Ovary (tissue), 9 donors: ENCODE data around the gene SLC44A4. TPM values are rescaled to one million over a fixed set of nuclear protein-coding genes. Genes with fewer than 3 reads are reported as not detected.

Source experiments
- DNase-seq, 5 donors: peaks; one replicate each; pipeline ENCODE4 v3.0.0-alpha.2; 2019 to 2020
- H3K27ac ChIP-seq, 2 donors: fragments of 200-600 bp; one replicate each; pipeline versions ENCODE4 v1.5.1 to v1.8.0; 2019 to 2022
- H3K27me3 ChIP-seq: fragments of 200-600 bp; one replicate; pipeline ENCODE4 v1.8.0; 2022
- H3K36me3 ChIP-seq: fragments of 200-600 bp; sonication (generic); one replicate; pipeline ENCODE4 v1.5.1; 2019
- H3K4me1 ChIP-seq: one replicate; pipeline ENCODE4 v1.8.1; 2013; ENCODE audit warnings: mild to moderate bottlenecking, moderate library complexity; ENCODE audit not compliant: insufficient read depth
- H3K4me3 ChIP-seq: fragments of 200-600 bp; sonication (generic); one replicate; pipeline ENCODE4 v1.5.1; 2017
- H3K9me3 ChIP-seq, 2 donors: fragments of 200-600 bp in 1 of 2; sonication (generic) in 1 of 2; one replicate each; pipeline versions ENCODE4 v1.5.1 to v1.8.1; 2013 to 2019; ENCODE audit warnings: mild to moderate bottlenecking in 1 of 2, moderate library complexity in 1 of 2
- EP300 ChIP-seq: sonication (generic); formaldehyde crosslinking; IDR thresholded peaks from one replicate; pipeline ENCODE4 v1.6.1; 2017; ENCODE audit warnings: antibody characterized with exemption
- POLR2A ChIP-seq: fragments of 450-650 bp; IDR thresholded peaks from one replicate; pipeline ENCODE4 v1.6.1; 2017; ENCODE audit warnings: antibody characterized with exemption, mild to moderate bottlenecking, moderate library complexity
- WGBS, 3 donors: extraction: QIAGEN DNeasy Blood & Tissue Kit in 1 of 3; methylation state at CpG; one replicate each; pipeline versions ENCODE4 v1.1.5 to v1.1.7; 2013 to 2017; 5-methylcytosine and 5-hydroxymethylcytosine counted together
- intact Hi-C, 4 donors: fragments of 100-400 bp; cut with DNase I; formaldehyde crosslinking; loops; one replicate each; pipeline versions ENCODE4 v1.11.0 to v1.15.1; 2022 to 2023
- polyA plus RNA-seq, 2 donors: library from polyadenylated mRNA; stranded (reverse); fragments of 200-250 nt in 1 of 2; fragments of 350-450 nt in 1 of 2; fragmentation: Illumina TruSeq in 1 of 2; extraction: RNeasy Lipid Tissue Mini Kit (QIAGEN cat#74804) in 1 of 2; gene quantifications; one replicate each; pipeline ENCODE4 v1.2.3, GENCODE V29; 2013 to 2014
- total RNA-seq, 7 donors: library from RNA; depleted of rRNA in 2 of 7; stranded (reverse); fragments of >200 nt in 2 of 7; fragmentation: NEBNext Ultra II Directional in 3 of 7; extraction: Animal tissue kit (Norgen Biotek cat#: 25700) in 3 of 7; gene quantifications; one replicate each; pipeline versions ENCODE4 v1.1.0 to v1.2.4, GENCODE V29; 2016 to 2023
- TF ChIP-seq, protein P1 (sequence below), 3 donors: fragments of 450-650 bp in 2 of 3; fragments of 200-600 bp in 1 of 3; IDR thresholded peaks; one replicate each; pipeline versions ENCODE4 v1.5.1 to v1.8.0; 2016 to 2022; ENCODE audit warnings: antibody characterized with exemption in 3 of 3, mild to moderate bottlenecking in 1 of 3
- donor health status: DM: no; HTN: no; CAD: no; lungs with moderate emphysema.
- donor health status: DM: no; HTN: no; CAD: no.
- donor health status: Bipolar disorder and iron deficiency.
- donor health status: DM: yes; HTN: yes; CAD: no.
- donor health status: DM: no; HTN: no; CAD: no.
- donor health status: DM: yes; HTN: yes; CAD: no.

The SLC44A4 gene
- total and polyA plus RNA-seq, 9 donors = 1.4 to 54.8 (median 6.2) TPM

DNA sequence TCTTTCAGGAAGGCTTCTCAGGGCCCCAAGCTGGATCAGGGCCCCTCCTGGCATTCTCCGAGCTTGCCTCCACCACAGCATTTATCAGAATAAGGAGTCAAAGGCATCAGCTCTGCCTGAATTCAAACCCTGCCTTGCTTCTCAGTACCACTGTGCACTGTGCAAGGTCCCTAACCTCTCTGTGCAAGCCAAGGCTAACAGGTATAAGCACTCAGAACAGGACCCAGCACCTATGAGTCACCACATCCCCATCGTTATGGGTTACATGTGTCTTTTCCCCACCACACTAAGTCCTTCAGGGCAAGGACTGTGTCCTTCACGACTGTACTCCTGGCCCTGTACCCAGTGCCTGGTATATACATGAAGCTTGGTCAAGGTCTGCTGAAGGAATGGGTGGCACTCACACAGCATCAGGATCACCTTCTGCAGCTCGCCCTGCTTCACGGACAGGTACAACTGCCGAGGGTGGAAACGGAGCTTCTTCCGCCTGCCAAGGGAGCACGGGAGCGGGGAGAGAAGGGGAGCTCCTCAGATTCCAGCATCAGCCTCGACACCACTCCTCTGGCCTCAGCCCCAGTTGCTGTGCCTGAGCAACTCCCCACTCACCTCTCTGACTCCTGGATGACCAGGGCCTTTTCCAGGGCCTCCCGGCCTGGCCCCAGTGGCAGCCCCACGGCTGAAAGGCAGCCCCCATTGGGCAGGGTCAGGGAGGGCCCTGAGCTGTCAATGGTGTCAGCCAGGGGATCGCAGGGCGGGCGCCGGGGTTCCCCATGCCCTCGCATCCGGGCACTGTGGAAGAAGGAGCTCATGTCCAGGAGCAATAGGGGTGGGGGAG, 8.6 kb upstream of the SLC44A4 start:
- no peak overlapping the region for H3K27ac ChIP-seq

DNA sequence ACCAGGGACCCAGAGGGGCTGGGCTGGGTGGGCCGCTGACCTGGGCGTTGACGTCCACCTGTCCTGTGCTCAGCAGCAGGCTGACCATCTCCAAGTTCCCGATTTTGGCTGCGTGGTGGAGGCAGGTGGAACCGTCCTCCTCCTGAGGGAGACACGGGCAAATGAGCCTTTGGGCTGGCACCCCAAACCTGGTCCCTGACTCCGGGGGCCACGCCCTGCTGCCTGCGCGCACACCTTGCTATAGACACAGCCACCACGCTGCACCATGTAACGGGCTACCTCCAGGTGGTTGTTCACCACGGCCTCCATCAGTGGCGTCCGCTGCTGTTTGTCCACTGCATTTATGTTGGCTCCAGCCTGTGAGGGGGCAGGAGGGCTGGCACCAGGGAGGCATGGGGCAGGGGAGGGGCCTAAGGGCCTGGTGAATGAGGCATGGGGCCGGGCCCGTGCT, 7.8 kb upstream of the SLC44A4 start:
- H3K36me3 ChIP-seq = no peaks in the 10 kb centered on the region
- TF ChIP-seq, protein P1, sequence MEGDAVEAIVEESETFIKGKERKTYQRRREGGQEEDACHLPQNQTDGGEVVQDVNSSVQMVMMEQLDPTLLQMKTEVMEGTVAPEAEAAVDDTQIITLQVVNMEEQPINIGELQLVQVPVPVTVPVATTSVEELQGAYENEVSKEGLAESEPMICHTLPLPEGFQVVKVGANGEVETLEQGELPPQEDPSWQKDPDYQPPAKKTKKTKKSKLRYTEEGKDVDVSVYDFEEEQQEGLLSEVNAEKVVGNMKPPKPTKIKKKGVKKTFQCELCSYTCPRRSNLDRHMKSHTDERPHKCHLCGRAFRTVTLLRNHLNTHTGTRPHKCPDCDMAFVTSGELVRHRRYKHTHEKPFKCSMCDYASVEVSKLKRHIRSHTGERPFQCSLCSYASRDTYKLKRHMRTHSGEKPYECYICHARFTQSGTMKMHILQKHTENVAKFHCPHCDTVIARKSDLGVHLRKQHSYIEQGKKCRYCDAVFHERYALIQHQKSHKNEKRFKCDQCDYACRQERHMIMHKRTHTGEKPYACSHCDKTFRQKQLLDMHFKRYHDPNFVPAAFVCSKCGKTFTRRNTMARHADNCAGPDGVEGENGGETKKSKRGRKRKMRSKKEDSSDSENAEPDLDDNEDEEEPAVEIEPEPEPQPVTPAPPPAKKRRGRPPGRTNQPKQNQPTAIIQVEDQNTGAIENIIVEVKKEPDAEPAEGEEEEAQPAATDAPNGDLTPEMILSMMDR (IDR thresholded peaks at IDR 0.05) = no peak
- TF ChIP-seq POLR2A (no peak), EP300 (no peak)
- intact Hi-C loops = no loop called here
- H3K27me3 ChIP-seq = no peaks in the 10 kb centered on the region
- H3K9me3 ChIP-seq = no peaks in the 10 kb centered on the region
- no peaks in the 10 kb centered on the region for H3K4me1 ChIP-seq
- no peak overlapping the region for H3K27ac ChIP-seq
- DNase-seq = no peak
- WGBS, 3 donors = 88 to 90% (median 90%) methylated on average over 13 to 18 of the region's 18 CpGs
- no peak overlapping the region for H3K4me3 ChIP-seq

More for the DNA sequence above, 8.6 kb upstream of the SLC44A4 start:
- intact Hi-C loops = no loop called here
- 83 to 91% (median 86%) methylated on average over 18 to 19 of the region's 19 CpGs for WGBS, 3 donors
- Histone ChIP-seq H3K9me3 (no peaks in the 10 kb centered on the region), H3K4me3 (no peak overlapping the region), H3K4me1 (no peaks in the 10 kb centered on the region), H3K27me3 (no peaks in the 10 kb centered on the region), H3K36me3 (no peaks in the 10 kb centered on the region)
- TF ChIP-seq, protein P1 (IDR thresholded peaks at IDR 0.05) = no peak
- no peak for TF ChIP-seq EP300
- no peak for TF ChIP-seq POLR2A
- DNase-seq = no peak

- 90 to 91% (median 91%) methylated on average over 22 of the region's 22 CpGs for WGBS, 3 donors
These were observed 5.8 kb upstream of the SLC44A4 start for GRCh38 chr6:31884528-31885035.

DNA sequence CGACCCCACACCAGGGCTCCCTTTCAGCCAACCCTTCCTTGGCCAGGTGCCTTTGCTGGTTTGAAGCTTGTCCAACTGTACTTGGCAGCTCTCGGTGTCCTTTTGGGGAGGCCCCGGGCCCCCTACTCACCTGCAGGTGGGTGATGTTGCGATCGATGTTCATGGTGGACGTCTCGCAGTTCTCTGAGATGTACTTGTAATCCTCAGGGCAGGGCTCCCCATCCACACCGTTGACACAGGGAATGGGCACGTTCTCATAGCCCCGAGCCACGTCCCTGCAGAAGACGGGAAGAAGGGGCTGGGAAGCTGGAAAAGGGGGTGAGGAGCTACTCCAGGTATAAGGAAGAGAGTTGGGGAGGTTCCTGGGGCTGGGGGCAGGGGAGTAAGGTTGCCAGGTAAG, 4.9 kb upstream of the SLC44A4 start:
- no peak for TF ChIP-seq POLR2A
- no peak for TF ChIP-seq EP300
- TF ChIP-seq, protein P1 (IDR thresholded peaks at IDR 0.05) = no peak
- no peak for DNase-seq
- H3K4me1 ChIP-seq = no peaks in the 10 kb centered on the region
- no peaks in the 10 kb centered on the region for H3K36me3 ChIP-seq
- no peak overlapping the region for H3K27ac ChIP-seq
- no peak overlapping the region for H3K4me3 ChIP-seq
- intact Hi-C loops = no loop called here
- no peaks in the 10 kb centered on the region for H3K27me3 ChIP-seq
- 85 to 86% (median 85%) methylated on average over 12 of the region's 12 CpGs for WGBS, 3 donors
- H3K9me3 ChIP-seq = no peaks in the 10 kb centered on the region

More at GRCh38 chr6:31884528-31885035, 5.8 kb upstream of the SLC44A4 start:
- no peaks in the 10 kb centered on the region for H3K4me1 ChIP-seq
- TF ChIP-seq EP300 (no peak), POLR2A (no peak)
- TF ChIP-seq, protein P1 (IDR thresholded peaks at IDR 0.05) = no peak
- intact Hi-C loops = no loop called here
- no peaks in the 10 kb centered on the region for H3K9me3 ChIP-seq
- no peaks in the 10 kb centered on the region for H3K36me3 ChIP-seq
- H3K27ac ChIP-seq = no peak overlapping the region
- no peaks in the 10 kb centered on the region for H3K27me3 ChIP-seq
- no peak overlapping the region for H3K4me3 ChIP-seq
- DNase-seq = no peak
